ENCODE data around the gene KAT2B.
"Not testable (repeated sequence)": the region's sequence is repeated elsewhere in the genome, so short reads cannot be mapped to it uniquely, and the experiment has no call there.

Gene KAT2B

DNA sequence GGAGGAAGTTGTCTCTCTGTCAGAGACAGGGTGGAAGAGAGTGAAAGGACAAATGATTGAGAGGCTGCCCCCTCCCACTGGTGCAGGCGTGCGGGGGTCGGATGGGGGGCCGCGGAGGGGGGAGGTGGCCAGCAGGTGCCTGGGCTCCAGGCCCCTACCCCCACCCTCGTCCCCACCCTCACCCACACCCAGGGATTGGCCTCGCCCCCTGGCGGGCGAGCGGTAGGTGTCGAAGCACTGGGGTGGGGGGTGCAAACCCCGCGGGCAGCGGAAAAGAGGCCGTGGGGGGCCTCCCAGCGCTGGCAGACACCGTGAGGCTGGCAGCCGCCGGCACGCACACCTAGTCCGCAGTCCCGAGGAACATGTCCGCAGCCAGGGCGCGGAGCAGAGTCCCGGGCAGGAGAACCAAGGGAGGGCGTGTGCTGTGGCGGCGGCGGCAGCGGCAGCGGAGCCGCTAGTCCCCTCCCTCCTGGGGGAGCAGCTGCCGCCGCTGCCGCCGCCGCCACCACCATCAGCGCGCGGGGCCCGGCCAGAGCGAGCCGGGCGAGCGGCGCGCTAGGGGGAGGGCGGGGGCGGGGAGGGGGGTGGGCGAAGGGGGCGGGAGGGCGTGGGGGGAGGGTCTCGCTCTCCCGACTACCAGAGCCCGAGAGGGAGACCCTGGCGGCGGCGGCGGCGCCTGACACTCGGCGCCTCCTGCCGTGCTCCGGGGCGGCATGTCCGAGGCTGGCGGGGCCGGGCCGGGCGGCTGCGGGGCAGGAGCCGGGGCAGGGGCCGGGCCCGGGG, at the start of gene KAT2B:
KAT2B (plus strand) TSS at position 682 of the 783 bp plus-strand sequence; CDS start at position 714, 32 bp downstream.
- DNase-seq: peak; percentile 63

DNA sequence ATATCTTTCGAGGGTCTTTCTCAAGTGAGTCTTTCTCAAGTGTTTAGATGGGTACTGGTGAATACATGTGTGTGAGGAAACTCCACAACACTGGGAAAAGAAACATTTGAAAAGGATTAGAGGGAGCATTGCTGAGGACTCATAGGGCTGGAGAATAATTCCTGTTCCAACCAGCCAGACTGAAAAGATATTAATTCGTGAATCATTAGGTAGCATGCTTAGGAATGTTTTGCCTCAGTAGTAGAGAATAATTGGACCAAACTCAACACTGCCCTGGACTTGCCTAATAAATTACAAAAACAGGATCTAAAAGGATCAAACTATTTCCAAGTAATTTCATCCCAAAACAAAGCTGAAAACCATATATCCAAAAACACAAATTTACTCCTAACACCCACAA, 45.5 kb upstream of the KAT2B start:
- no peak for DNase-seq

DNA sequence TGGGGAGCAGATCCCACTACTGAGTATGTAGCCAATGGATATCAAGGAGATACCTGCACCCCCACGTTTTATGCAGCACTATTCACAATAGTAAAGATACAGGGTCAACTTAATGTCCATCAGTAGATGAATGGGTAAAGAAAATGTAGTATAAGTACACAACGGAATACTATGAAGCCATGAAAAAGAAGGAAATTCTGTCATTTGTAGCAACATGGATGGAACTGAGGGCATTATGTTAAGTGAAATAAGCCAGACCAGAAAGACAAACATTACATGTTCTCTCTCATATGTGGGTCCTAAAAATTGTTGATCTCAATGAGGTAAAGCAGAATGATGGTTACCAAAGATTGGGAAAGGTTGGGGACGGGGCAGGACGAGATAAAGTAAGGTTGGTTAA, 42.7 kb upstream of the KAT2B start:
- DNase-seq: no peak

DNA sequence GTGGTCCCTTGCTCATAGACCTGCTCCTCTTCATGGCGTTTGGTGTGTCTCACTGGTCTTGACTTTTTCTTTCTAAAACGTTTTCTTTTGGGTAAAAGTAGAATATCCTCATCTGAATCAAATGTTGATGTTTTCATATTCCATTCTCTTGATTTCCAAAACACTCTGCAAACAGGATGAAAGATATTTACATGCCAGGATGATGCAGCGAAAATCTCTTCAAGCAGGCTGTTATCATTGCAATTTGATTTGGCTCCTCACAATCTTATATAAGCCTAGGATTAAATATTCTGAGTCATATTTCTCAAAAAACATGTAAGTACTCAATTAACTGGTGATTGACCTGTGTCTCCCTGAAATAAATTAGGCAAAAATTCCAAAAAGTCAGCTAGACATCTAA, 38.3 kb upstream of the KAT2B start:
- DNase-seq: no peak

DNA sequence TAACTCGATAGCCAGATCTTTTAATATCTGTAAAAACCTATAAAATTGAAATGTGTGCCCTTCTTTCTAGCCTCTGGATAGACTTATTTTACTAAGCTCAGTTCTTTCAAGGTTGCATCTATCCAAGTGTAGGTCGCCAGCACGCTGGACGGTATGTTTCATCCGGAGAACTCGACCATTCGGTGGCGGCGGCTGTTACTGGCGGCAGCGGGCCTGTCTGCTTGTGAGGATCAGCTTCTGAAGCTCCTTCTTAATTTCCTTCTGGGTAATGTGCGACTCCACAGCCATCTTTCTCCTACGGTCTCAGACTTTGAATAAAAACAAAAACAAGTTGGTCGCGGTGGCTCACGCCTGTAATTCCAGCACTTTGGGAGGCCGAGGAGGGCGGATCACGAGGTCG, 32.3 kb upstream of the KAT2B start:
- no peak for DNase-seq

DNA sequence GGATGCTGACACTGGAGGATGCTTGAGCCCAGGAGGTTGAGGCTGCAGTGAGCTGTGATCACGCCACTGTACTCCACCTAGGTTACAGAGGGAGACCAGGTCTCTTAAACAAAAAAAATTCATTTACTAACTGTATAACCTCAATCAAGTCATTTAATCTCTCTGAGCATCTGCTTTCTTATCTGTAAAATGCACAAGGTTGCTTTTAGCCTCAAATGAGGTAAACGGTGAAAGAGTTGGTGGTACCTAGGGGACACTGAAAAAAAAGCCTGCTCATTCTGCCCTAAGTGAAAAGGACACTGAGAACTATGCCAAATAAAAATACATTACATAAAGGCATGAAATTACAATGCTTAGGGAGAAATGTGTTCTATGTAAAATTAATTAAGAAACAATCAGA, 31.6 kb upstream of the KAT2B start:
- DNase-seq: no peak

DNA sequence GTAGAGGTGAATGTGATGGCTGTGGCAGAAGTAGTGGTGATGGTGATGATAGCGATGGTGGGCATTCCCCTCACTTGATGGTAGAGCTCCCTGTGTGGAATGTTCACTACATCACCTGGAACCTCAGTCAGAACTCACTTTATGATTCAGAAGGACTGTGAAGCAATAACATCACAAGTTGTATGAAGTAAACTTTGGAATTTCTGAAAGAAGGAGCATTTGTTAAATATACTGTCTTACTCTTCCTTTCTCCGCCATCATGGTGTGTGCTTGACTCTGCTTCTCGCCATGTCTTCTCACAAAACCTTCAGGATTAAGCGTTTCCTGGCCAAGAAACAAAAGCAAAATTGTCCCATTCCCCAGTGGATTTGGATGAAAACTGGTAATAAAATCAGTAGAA, 28.1 kb upstream of the KAT2B start, which contains the start of gene PP2D1:
PP2D1 (minus strand) TSS at position 101 of the 400 bp plus-strand sequence. CDS start 192 bp downstream, outside the sequence.
- DNase-seq: no peak

DNA sequence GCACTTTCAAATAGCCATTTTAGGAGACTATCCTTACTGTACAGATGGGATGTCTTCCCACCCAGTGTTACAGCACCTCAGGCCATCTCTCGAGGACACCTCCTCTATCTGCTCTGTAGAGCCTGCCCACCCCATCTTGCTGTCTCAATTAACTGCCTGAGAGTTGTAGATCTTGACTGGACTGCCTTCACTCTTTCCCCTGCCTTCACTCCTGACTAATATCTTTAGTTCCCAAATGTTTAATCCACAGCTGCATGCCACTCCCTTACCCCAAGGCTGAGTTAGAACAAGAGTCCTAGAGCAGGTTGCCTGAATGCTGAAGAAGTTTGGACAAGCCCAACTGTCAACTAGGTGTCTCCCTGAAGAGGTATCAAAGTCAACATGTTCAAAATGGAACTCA, 26.9 kb upstream of the KAT2B start:
- no peak for DNase-seq

DNA sequence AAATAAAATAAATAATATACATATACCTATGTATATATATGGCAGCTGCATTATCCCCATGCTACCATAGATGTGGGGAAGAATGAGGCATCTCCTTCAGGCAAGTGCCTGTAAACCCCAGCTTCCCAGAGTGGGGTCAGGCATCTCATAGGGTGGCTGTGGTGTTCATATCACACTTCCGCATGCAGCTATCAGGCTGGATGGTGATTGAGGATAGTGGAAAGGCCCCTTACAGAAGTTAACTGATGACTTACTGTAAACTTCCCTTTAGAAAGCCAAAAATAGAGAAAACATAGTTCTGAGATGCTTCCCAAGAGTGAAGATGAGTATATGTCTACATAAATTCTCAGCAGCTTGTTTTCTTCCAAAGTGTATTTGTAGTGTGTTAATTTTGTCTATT, 24.7 kb upstream of the KAT2B start:
- DNase-seq: no peak

DNA sequence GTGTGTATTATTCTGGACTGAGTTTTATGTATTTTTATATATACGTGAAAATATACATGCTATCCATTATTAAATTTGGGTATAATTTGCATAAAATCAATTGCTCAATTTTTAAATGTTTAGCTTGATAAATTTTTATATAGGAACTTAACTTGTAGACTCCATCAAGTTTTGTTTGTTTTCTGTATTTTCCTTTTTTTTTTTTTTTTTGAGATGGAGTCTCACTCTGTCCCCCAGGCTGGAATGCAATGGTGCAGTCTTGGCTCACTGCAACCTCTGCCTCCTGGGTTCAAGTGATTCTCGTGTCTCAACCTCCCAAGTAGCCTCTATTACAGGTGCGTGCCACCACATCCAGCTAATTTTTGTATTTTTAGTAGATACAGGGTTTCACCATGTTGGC, 24.2 kb upstream of the KAT2B start:
- not testable (repeated sequence) for DNase-seq

DNA sequence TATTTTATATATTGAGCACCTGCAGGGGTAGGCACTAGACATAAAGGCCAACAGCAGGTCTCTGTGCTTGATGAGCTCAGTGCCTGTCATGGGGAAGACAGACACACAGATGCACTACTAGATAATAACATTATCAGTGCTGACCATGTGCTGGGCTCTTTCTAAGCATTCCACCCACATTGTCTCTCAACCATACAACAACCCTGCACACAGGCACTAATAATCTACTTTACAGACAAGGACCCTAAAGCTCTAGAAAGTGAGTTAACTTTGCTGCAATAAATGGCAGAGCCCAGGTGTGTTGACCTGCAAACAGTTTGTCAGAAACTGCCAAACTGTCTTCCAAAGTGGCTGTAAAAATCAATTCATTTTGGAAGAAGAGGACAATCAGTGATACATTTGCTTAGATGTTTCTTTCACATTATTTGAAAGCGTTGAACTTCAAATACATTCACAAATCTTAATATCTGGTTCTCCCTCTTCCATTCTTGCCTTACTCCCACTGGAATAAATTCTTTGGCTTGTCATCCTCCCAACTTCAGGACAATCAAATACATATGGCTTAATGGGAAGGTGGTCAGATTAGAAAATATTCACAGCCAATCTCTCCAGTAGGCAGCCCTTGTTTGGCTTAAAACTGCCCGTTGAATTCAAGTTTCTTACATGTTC, 17.2 kb upstream of the KAT2B start:
- DNase-seq: no peak

DNA sequence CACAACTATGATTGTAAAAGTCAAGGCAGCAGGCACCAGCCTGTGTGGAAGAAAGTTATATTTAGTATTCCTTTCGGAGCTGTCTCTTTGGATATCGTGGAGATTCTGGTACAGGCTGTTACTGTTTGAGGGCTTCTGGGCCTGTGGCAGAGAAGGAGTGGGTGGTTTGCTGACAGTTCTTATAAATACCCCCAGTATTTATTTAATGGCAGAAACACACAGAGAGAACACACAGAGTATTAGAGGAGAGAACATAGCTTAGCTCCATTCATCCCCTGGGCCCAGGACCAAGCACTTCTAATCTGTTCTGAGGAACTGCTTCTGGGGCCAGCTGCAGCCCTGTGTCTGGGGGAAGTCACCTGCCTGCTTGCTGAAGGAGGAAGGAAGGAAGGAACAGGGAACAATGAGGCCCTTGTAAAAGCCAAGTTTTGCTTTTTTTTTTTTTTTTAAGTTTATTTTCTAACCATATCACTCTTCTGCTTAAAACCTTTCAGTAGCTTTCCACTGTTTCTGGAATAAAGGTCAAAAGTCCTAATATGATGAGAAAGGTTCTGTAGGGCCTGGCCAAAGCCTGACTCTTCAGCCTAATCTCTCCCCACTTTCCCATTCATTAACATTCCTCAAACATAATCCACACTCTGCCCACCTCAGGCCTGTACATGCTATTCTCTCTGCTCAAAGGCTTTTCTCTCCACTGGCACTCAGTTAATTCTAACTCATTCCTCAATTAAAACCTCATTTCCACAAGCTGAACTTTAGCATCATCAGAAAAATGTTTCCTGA, 16.4 kb upstream of the KAT2B start:
- DNase-seq: no peak

DNA sequence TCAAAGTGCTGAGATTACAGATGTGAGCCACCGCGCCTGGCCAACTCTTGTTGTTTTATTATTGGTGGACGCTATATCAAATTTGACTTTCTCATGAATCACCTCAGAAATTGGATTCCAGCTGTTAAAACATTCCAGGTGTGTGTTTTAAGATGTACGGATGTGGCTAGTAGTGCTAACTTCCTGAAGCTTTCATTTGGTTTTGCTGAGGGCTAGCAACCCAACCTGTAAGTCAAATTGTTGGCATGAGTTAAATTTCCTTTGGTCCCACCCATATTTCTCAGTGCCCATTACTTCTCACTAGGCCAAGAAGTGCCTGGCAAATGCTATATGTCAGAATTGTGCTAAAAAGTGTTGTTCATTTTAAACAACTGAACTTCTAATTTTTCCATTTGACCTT, 13.1 kb upstream of the KAT2B start:
- no peak for DNase-seq

DNA sequence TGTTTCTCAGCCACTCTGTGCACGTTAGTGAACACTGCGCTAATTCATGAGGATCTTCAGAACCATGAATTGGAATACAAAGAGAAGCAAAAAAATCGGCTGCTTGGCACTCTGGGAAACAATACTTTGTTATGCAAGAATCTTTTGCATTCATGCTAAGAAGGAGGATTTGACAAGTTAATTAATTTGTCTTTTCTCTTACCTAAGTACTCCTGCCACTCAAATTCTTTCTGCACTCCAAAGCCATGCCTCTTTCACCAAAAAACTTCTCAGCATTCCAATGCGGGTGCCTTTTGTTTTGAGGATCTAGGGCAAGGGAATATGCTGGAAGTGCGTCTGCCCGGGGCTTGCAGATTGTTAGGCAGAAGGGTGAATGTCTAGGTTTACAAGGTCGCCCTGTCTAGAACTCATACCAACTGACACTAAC, 11.3 kb upstream of the KAT2B start:
- DNase-seq: no peak

DNA sequence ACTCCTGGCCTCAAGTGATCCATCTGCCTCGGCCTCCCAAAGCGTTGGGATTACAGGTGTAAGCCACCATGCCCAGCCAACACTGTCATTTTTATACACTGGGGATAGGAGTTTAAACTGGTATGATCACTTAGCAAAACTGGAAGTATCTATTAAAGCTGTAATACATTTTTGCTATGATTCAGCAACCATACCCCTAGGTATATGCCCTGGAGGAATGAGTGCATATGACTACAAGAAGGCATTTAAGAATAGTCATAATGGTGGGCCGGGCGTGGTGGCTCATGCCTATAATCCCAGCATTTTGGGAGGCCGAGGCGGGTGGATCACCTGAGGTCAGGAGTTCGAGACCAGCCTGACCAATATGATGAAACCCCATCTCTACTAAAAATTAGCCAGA, 8.3 kb upstream of the KAT2B start:
- DNase-seq: not testable (repeated sequence)

DNA sequence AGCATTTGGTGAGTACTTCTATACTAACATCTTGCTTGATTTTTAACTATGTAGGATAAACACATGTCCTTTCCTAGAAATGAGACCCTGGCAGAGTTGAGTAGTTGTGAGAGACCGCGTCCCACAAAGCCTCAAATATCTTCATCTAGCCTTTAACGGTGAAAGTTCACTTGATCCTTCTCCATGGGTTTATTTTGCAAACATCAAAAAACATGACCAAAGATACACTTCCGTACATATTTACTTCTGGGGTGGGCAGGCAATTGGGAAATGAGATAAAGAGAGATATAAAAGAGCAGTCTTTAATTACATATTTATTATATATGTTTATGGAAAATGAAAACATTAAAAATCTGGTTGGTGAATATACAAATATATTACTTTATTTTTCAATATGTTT, 5.2 kb upstream of the KAT2B start:
- no peak for DNase-seq

DNA sequence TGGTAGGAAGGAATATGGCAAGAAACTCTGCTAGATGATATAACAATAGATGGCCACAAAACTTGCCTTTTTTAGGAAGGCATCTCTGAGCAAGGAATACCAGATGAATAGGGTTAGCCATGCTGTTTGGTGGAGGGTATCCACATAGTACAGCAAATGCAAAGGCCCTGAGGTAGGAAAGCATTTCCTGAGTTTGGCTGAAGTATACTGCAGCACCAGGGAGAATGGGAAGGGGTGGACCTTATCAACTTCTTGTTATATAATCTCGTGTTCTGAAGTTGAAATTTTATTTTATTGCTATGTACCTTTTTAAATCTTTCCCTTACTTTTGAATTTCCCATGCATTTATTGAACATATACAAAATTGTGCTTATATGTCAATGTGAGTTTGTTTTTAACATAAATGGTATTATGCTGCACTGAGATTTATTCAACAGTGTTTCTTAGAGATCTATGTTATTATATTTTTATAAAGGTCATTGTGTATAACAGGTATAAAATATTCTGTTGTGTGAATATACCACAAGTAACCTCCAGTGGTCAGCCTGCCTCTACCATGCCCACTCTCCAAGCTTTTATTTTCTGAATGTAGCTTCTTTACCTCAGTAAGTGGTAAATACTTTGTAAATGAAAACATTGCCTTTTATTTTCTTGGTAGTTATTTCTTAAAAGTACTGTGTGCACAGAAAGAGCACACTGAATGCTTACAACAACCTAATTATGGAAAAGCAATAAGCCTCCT, 2.8 kb upstream of the KAT2B start:
- DNase-seq: no peak

DNA sequence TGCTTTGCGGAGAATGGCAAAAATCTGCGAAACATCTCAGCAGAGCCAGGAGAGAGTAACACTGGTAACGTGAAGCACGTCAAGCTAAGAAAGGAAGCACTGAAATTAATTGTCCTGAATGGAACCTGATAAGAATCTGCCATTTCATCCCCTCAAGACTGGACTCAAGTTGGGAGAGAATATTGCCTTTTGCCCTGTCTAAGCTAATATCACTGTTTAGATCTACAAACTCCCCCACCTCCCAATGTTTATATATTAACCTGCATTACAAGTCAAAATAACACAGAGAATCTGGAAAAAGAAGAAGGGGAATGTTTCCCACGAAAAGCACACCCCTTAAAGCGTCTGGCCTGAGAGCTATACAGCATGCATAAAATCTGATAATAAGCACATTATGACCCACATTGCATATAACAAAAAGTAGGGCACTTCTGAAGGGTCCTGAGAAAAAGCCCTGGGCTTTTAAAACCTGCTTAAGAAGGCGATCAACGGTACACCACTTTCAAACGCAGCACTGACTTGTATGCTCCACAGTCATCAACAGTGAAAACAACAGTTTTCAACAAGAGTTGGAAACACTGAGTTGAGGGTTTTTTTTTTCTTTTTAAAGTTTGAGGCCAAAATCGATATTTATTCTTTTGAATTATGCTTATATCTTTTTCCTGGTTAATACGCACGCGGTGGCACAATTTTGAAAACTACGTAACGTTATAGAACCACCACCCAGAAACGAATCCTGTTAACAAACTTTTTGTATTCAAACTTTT, 1.4 kb upstream of the KAT2B start:
- DNase-seq: no peak

DNA sequence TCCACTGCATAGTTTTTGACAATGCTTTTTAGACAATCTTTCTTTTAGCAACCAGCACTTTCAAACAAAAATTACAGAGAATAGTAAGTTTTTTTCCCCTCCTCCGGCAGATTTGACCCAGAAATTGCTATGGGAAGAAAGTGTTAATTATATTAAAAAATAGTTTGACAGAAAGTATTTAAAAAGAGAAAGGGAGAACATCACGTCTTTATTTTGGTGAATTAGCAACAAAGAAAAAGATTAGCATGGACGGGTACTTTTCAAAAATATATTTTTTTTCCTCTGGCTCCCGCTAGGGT, 831 bp upstream of the KAT2B start:
- DNase-seq: no peak

DNA sequence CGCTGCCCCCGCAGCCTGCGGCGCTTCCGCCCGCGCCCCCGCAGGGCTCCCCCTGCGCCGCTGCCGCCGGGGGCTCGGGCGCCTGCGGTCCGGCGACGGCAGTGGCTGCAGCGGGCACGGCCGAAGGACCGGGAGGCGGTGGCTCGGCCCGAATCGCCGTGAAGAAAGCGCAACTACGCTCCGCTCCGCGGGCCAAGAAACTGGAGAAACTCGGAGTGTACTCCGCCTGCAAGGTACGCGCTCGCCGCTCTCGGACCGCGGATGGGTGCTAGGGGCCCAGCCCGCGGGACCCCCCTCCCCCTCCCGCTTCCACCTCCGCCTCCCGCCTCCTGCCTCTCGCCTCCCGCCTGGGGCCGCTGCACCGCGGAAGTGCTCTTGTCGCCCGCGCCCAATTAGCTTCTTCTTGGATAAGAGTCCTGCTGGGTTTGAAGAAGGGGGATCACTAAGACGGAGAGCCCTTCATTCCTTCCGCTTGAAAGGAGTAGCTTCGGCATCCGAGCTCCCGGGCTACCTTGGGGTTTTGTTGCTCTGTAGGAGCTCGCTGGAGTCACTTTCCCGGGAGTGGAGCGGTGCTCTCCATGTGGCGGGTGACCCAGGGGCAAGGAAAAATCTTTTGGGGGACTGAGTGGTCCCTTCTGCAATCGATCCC, 426 bp downstream of the KAT2B start:
- DNase-seq: peak; percentile 38

DNA sequence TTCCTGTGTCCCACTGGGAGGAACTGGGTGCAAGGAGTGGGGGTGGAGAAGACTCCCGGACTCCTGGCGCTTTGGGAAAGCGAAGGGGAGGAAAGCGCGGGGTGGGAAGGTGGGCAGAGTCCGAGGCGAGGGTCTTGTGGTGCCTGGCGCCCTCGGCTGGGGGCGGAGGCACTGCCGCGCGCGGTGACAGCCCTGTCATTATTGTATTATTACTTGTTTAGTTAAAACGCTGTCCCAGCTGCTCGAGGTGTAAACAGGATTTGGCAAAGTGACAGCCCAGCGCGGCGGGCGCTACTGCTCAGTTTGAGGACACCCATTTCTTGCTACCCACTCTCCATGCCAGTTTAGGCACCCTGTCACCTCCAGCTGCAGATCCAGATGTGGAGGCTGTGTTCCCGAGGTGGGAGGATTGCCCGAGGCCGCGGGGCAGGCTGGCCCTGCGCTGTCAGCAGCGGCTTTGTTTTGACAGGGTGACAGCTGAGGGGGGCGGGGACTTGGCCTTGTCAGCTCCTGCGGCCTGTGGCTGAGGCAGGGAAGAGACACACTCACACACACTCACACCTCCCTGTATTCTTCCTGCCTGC, 1.0 kb downstream of the KAT2B start:
- peak; percentile 75 for DNase-seq

All from NCI-H2029 treated with DMSO at 0.1 percent for 48 hours (cell line).